Gastroesophageal sphincter (tissue), 3 donors: ENCODE results near the gene WDR27.

ENCODE experiments used
- POLR2AphosphoS5 ChIP-seq: sonication (generic); formaldehyde crosslinking; IDR thresholded peaks from one replicate; pipeline ENCODE4 v1.6.1; 2017; ENCODE audit warnings: antibody characterized with exemption
- TF ChIP-seq, protein P1 (sequence below), 4 experiments: fragments of 200-600 bp in 2 of 4; fragments of 450-650 bp in 2 of 4; sonication (generic) in 1 of 4; IDR thresholded peaks; one replicate each; pipeline ENCODE4 v1.5.1; 2017 to 2019; ENCODE audit warnings: antibody characterized with exemption in 4 of 4, mild to moderate bottlenecking in 2 of 4, moderate library complexity in 2 of 4

DNA sequence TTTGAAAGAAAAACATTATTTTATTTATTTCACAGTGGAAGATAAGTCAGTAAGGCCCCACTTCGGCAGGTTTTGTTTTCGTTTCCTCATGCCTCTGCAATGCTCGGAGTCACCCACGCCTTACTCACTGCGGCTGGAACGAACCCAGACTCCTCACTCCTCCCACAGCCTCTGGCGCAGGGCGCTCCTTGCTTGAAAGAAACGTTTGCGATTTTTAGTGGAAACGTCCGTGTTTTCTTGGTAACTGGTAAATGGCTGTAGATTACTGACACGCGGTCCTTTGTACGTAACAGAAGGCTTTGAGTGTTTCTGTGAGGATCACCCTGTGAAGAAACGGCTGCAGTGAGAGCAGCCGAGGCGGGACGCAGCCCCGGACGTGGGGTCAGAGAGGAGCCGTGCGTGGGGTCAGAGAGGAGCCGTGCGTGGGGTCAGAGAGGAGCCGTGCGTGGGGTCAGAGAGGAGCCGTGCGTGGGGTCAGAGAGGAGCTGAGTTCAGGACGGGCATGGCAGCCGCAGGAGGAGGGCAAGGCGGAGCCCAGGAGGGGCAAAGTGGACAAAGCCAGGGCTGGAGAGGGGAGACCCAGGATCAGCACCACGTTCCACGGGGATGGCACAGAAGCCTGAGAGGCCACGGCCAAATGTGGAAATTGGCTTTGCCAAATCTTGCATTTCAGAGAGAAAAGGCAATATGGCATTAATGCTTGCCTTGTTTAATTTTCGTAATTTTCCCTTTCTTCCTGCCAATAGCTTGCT, 249.5 kb downstream of the WDR27 start:
- TF ChIP-seq, protein P1, sequence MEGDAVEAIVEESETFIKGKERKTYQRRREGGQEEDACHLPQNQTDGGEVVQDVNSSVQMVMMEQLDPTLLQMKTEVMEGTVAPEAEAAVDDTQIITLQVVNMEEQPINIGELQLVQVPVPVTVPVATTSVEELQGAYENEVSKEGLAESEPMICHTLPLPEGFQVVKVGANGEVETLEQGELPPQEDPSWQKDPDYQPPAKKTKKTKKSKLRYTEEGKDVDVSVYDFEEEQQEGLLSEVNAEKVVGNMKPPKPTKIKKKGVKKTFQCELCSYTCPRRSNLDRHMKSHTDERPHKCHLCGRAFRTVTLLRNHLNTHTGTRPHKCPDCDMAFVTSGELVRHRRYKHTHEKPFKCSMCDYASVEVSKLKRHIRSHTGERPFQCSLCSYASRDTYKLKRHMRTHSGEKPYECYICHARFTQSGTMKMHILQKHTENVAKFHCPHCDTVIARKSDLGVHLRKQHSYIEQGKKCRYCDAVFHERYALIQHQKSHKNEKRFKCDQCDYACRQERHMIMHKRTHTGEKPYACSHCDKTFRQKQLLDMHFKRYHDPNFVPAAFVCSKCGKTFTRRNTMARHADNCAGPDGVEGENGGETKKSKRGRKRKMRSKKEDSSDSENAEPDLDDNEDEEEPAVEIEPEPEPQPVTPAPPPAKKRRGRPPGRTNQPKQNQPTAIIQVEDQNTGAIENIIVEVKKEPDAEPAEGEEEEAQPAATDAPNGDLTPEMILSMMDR (IDR thresholded peaks at IDR 0.05), result no peak
- peak; percentile 53 for TF ChIP-seq POLR2AphosphoS5
